ENCODE measurements around the gene YIPF2.
"Not testable (repeated sequence)": the region's sequence is repeated elsewhere in the genome, so short reads cannot be mapped to it uniquely, and the experiment has no call there.

Gene YIPF2

DNA sequence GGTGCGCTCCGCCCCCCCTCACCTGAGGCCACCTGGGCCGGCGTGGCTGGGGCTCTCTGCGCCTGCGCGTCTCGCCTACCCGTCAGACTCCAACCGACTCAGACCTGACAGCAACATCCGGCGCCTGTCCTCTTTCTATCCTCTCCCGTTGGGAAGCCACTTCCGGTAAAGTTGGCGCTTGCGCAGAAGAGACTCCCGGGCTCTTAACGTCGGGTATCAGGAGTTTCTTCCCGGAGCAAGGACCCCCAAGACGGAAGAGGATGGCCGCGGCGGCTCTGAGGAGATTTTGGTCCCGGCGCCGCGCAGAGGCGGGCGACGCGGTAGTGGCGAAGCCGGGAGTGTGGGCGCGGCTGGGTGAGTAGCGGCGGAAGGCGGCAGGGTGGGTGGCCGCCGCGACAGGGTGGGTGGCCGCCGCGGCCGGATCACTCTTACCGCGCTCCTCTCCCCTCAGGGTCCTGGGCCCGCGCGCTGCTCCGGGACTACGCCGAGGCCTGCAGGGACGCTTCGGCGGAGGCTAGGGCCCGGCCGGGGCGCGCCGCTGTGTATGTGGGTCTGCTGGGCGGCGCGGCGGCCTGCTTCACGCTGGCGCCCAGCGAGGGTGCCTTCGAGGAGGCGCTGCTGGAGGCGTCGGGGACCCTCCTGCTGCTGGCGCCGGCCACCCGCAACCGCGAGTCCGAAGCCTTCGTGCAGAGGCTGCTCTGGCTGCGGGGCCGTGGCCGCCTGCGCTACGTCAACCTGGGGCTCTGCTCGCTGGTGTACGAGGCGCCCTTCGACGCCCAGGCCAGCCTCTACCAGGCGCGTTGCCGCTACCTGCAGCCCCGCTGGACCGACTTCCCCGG is at the start of gene YIPF2, which contains the start of gene TIMM29:
YIPF2 (minus strand) TSS at position 77 of the 839 bp plus-strand sequence. CDS start 229 bp downstream, outside the sequence.
TIMM29 (plus strand) TSS at position 249 of the 839 bp plus-strand sequence; CDS start at position 261, 12 bp downstream.
- peak; percentile 99 for DNase-seq (ENCODE audit: low spot score)

DNA sequence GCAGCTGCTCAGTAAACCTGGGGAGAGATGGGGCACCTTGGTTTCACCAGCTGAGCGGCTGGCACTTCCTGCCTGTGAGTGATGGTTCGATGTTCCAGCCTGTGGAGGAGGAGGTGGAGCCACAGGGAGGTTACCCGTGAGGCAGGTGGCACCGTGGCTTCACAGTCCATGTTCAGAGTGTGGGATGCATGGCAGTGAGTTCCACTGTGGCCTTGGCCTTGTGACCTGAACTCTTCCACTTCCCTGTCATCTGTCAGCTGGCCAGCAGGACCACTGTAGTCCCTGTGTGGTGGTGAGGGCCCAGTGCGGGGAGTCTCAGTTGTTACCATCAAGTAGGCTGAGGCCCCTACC is 49.3 kb upstream of the YIPF2 start:
- DNase-seq (ENCODE audit: low spot score), result no peak

DNA sequence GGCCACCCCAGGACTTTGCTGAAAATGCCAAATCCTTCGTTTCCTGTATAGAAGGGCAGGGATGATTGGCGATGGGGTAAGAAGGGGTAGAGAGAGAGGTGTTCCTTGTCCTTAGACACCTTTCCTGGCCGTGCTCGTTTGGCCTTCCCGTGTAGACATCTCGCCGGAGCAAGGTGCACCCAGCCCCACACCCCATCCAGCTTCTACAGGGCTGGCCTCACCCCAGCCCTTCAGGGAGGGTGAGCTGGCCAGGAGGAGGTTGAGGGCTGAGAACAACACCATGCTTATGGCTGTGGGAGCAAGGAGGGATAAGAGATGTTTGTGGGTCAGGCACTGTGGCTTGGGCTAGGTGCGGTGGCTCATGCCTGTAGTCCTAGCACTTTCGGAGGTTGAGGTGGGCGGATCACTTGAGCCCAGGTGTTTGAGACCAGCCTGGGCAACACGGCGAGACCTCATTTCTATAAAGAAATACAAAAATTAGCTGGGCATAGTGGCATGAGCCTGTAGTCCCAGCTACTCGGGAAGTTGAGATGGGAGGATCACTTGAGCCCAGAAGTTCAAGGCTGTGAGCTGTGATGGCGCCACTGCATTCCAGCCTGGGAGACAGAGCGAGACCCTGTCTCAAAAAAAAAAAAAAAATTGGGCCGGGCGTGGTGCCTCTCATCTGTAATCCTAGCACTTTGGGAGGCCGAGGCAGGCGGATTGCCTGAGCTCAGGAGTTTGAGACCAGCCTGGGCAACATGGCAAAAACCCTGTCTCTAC is 47.9 kb upstream of the YIPF2 start:
- no peak for DNase-seq (ENCODE audit: low spot score)

DNA sequence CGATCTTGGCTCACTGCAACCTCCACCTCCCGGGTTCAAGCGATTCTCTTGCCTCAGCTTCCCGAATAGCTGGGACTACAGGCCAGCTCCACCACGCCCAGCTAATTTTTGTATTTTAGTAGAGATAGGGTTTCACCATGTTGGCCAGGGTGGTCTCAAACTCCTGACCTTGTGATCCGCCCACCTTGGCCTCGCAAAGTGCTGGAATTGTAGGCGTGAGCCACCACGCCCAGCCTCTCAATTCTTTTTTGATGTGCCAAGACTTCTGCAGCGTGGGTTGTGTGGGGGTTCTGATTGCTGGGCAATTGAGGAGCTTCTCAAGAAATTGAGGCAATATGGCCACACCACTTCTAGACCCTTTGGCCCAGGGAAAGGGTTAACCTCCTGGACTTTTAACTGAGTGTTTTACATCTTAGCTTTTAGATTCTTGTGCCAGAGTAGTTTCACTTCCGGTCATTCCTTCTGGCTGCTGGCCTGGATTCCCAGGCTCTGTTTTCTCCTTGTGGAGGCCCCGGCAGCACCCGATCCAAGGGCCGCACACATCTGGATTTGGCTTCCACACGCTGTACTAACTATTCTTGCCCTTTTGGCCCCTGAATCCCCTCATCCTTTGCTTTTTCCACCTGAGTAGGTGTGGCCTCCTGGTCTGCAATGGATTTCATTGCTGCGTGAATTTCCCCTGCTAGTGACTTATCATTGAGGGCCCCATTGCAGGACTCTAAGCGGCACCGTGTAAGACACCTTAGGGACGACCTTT is 47.1 kb upstream of the YIPF2 start:
- DNase-seq (ENCODE audit: low spot score), result no peak

DNA sequence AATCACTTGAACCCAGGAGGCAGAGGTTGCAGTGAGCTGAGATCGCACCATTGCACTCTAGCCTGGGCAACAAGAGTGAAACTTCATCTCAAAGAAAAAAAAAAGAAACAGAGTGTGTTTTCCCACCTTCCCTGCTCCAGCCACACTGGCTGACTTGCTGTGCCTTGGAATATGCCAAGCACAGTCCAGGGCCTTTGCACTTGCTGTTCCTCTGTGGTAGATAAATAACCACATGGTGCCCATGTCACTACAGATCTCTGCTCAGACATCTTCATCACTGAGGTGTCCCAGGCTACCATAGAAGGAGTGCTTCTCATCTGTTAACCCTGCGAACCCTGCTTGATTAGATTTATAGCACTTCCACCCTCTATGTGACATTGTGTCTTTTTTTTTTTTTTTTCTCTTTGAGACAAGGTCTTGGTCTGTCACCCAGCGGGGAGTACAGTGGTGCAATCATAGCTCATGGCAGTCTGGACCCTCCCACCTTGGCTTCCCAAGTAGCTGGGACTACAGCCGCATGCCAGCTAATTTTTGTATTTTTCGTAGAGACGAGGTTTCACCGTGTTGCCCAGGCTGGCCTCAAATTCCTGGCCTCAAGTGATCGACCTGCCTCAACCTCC is 42.8 kb upstream of the YIPF2 start:
- no peak for DNase-seq (ENCODE audit: low spot score)

DNA sequence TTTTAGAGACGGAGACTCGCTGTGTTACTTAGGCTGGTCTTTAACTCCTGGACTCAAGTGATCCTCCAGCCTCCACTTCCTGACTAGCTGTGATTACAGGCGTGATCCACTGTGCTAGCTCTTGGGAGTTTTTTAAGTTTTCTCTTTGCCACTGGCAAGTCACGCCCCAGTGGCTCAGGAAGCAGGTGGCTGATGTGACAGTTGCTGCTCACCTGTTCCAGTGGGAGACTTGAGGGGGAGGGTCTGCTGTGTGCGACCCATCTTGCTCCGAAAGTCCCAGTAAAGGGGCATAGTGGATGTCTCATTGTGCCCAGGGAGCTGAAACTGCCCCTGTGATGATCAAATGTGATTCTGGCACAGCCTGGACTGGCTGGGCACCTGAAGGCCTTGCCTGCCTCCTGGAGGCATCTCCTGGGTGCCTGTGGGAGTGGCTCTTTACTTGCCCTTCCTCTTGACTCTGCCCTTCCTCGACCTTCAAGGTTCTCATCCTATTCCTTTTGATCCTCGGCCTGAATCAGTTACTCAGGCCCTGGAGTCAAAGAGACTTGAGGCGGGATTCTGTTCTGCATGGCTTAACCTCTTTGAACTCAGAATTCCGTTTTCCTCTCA is 40.2 kb upstream of the YIPF2 start:
- DNase-seq (ENCODE audit: low spot score), result no peak

DNA sequence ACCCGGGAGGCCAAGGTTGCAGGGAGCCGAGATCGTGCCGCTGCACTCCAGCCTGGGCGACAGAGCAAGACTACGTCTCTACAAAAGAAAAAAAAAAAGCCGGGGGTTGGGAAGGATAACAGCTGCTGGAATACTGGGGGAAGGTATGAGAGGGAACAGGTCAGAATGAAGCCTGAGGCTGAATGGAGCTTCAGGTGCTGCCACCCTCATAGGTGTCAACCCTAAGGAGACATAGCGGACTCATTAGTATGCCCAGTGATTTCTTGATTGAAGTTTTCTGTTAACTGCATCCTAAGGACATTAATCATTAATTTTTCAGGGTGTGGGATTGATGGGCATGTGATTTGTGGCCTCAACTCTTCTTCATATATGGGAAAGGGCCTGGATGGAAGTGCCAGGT is 38.4 kb upstream of the YIPF2 start:
- no peak for DNase-seq (ENCODE audit: low spot score)

DNA sequence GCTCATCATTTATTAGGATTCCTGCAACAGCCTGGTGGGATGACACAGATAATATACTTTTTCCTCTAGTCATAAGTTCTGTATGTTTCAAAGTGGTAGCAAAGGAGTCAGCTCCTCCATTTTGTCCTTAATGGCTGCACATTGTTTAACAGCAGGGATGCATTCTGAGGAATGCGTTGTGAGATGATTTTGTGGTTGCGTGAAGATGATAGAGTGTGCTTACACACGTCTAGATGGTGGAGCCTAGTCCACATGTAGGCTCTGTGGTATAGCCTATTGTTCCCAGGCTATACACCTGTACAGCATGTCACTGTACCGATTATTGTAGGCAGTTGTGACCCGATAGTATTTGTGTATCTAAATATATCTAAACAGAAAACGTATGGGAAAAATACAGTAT is 37.0 kb upstream of the YIPF2 start:
- no peak for DNase-seq (ENCODE audit: low spot score)

DNA sequence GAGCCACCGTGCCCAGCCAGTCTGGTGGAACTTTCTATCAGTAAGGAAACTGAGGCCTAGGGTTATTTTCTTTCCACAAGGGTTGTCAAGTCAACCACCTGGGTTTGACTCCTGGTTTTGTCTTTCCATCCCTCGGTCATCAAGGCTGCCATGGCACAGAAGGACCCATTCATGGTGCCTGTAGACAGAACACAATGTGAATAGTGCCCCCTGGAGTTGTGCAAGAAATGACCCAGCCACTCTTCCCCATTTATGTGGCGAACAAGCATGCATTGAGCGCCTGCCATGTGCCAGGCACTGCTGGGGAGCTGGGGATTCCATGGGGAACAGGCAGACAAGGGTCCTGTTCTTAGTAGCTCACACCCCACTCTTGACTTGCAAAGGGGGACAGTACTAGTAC is 36.5 kb upstream of the YIPF2 start:
- DNase-seq (ENCODE audit: low spot score), result no peak

DNA sequence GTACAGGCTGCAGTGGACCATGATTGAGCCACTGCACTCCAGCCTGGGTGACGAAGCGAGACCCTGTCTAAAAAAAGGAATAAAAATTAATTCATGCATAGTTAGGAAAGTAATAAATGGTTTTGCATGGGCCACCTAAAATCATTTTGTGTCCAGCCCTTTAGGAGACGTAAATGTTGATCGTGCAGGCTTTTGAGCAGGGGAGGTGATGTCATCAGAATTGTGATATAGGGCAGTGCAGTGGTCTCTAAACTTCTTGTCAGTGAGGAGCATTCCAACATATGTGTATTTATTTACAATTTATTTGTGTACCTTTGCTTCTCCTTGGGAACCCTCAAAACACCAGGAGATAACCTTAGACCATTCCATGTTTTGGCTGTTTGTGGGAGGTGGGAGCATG is 35.4 kb upstream of the YIPF2 start:
- no peak for DNase-seq (ENCODE audit: low spot score)

DNA sequence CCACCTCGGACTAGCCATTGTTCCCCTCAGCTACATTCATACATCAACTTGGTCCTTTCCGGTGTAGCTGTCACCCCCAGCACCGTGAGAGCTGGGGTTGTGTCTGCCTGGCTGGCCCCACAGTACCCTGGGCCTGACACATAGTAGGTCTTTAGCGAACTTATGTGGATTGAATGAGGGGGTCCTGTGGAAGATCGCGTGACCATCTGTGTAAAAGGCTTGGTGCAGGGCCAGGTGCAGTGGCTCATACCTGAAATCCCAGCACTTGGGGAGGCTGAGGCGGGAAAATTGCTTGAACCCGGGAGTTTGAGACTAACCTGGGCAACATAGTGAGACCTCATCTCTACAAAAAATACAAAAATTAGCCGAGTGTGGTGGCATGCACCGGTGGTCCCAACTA is 34.4 kb upstream of the YIPF2 start:
- DNase-seq (ENCODE audit: low spot score), result no peak

DNA sequence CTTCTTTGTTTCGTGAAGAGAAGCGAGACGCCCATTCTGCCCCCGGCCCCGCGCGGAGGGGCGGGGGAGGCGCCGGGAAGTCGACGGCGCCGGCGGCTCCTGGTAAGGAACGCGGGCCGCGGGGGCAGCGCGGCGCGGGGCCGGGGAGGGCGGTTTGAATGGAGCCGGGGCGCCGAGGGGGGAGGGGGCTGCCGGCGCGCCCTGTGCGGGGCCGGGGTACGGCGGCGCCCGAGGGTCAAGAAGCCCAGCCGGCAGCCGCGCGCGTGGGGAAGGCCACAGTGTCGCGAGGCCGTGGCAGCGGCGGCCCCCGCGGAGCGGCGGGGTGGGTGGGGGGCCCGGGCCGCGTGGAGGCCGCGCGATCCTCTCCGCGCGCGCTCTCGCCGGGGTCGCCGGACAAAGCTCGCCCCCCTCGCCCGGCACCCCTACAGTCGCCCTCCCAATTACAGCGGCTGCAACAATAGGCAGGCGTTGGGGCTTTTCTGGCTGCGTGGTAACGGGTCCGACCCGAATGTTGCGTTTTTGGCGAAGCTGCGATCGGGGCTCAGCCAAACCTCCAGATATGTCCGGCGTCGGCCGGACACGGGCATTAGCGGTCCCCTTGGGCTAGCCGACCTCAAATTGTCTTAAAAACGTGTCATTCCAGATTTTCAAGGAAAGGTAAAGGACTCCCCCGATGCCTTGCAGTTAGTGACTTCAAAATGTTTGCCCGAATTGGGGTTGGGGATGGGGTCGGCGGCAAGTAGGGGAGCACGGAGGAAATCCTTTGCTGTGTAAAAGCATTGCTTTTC is 32.8 kb upstream of the YIPF2 start:
- DNase-seq (ENCODE audit: low spot score), result no peak

DNA sequence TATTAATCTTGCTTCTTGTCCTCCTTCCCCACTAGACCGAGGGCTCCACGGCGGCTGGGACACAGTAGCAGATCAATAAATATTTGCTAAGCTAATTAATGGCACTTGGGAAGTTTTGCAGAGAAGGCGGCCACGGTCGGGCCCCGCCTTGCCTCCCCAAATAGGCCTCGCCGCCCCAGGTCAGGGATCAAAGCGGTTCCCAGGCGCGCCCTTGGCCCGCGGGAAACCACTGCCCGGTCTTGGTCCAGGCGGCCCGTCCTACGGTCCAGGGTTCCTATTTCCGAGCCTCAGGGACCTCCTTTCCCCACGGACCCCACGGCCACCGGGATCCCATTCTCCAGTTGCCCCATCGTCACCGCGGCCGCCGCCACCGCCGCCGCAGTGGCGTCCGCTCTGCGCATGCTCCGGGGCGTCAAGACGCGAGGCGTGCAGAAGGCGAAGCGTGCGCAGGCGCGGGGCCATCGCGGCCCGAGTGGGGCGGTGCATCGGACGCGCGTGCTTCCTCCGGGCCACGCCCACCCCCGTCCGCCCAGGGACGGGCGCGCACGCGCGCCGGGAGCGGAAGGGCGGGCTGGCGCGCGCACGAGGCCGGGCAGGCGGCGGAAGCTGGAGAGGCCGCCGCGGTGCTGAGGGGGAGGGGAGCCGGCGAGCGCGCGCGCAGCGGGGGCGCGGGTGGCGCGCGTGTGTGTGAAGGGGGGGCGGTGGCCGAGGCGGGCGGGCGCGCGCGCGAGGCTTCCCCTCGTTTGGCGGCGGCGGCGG is 32.1 kb upstream of the YIPF2 start, which contains the start of gene SMARCA4:
SMARCA4 (plus strand) TSS at position 717 of the 759 bp plus-strand sequence. CDS start 23,122 bp downstream, outside the sequence.
- DNase-seq (ENCODE audit: low spot score), result peak; percentile 92

DNA sequence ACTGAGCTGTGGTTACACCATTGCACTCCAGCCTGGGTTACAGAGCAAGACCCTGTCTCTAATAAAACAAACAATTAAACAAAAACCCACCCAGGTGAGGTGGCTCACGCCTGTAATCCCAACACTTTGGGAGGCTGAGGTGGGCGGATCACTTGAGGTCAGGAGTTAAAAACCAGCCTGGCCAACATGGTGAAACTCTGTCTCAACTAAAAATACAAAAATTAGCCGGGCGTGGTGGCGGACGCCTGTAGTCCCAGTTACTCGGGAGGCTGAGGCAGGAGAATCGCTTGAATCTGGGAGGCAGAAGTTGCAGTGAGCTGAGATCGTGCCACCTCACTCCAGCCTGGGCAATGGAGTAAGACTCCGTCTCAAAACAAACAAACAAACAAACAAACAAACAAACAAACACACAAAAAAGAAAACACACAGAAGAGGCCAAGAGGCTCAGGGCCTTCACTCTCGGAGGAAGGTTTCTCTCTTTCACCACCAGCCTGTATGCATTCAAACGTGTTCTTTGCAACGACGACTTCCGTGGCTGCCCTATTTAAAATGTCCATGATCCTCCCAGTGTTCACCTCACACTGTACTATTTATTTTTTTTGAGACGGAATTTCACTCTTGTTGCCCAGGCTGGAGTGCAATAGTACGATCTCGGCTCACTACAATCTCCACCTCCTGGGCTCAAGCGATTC is 31.0 kb upstream of the YIPF2 start:
- DNase-seq (ENCODE audit: low spot score), result not testable (repeated sequence)

DNA sequence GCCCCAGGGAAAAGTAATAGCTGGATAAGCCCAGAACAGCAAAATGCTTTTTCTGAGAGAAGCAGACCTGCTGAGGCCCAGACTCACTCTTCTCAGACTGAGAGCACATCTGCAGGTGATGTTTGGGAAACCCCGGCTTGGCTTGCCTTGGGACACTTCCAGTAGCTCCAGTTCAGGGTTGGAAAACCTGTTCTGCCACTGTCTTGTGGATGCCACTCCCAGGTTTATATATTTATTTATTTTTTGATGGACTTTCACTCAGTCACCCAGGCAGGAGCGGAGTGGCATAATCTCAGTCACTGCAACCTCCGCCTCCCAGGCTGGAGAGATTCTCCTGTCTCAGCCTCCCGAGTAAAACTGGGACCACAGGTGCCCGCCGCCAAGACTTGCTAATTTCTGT is 24.4 kb upstream of the YIPF2 start:
- no peak for DNase-seq (ENCODE audit: low spot score)

DNA sequence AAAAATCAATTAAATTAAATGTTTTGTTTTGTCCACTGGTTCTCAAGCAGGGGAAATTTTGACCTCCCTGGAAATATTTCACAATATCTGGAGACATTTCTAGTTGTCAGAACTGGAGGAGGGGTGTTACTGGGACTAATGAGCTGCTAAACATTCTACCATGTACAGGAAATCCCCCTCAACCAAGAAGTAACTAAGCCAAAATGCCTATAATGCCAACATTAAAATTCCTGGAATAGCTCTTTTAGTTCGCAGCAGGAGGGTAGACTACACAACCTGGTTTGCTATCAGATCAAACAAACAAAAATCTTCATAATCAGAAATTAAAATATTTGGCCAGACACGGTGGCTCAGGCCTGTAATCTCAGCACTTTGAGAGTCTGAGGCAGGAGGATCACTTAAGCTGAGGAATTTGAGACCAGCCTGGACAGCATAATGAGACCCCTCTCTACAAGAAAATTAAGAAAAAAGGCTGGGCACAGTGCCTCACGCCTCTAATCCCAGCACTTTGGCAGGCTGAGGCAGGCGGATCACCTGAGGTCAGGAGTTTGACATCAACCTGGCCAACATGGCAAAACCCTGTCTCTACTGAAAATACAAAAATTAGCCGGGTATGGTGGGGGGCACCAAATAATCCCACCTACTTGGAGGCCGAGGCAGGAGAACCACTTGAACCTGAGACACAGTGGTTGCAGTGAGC is 18.7 kb upstream of the YIPF2 start:
- DNase-seq (ENCODE audit: low spot score), result no peak

DNA sequence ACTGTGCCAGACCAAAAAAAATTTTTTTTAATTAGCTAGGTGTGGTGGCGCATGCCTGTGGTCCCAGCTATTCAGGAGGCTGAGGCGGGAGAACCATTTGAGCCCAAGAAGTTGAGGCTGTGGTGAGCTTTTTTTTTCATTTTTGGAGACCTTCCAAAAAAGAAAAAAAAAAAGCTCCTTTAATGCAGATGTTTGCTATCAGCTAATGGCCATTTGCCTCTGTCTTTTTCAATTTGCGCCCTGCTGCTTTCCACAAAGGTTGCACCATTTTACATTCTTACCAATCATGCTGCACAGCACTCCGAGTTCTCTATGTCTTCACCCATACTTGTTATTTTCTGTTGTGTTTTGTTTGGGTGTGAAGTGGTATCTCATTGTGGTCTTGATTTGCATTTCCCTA is 16.8 kb upstream of the YIPF2 start:
- no peak for DNase-seq (ENCODE audit: low spot score)

DNA sequence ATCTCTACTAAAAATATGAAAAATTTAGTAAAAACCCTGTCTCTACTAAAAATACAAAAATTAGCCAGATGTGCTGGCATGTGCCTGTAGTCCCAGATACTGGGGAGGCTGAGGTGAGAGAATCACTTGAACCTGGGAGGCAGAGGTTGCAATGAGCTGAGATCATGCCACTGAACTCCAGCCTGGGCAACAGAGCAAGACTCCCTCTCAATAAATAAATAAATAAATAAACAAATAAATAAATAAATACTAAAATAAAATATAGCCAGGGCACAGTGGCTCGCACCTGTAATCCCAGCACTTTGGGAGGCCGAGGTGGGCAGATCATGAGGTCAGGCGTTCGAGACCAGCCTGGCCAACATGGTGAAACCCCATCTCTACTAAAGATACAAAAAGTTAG is 15.0 kb upstream of the YIPF2 start:
- DNase-seq (ENCODE audit: low spot score), result not testable (repeated sequence)

DNA sequence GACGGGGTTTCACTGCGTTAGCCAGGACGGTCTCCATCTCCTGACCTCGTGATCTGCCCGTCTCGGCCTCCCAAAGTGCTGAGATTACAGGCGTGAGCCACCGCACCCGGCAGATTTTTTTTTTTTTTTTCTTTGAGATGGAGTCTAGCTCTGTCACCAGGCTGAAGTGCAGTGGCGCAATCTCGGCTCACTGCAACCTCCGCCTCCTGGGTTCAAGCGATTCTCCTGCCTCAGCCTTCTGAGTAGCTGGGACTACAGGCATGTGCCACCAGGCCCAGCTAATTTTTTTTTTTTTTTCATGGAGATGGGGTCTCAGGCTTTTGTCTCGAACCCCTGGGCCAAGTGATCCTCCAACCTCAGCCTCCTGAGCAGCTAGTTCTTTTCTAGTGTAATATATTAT is 13.2 kb upstream of the YIPF2 start:
- DNase-seq (ENCODE audit: low spot score), result not testable (repeated sequence)

All from SW480 (cell line).